SH-SY5Y (cell line): ENCODE data around the gene SCN2B.

Experiments used
- GATA2 ChIP-seq: IDR thresholded peaks from 2 replicates; pipeline ENCODE4 v1.6.1; 2011; ENCODE audit warnings: mild to moderate bottlenecking, low read depth, low read length
- GATA3 ChIP-seq: IDR thresholded peaks from 2 replicates; pipeline ENCODE4 v1.6.1; 2011; ENCODE audit warnings: low read depth, mild to moderate bottlenecking, low read length, moderate library complexity

DNA sequence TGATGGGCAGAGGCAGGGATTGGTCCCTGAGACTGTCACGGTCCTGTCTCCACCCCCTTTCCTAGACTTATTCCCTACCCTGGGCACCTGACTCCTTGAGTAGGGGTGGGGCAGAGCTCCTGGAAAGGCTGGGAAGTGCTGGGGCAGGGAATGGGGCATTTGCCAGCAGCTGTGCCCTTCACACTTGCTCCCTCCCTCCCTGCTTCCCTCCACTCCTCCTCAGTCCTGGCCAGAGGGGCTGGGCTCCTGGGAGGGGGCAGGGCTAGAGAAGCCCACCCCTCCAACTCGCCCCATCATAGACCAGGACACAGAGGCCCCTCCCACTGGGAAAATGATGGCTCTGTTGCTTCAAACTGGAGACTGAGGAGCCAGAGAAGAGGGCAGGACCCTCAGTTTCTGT is 11.6 kb downstream of the SCN2B start:
- no peak for TF ChIP-seq GATA3
- TF ChIP-seq GATA2 = no peak
